Immature natural killer cell (primary cell): ENCODE data around the gene IFT122. TPM values are rescaled to one million over a fixed set of nuclear protein-coding genes. Genes with fewer than 3 reads are reported as not detected.
A peak's percentile ranks its signal among the peaks of the same experiment; 100 is the strongest.

Experiments
- DNase-seq, 3 donors: peaks; one replicate each; pipeline ENCODE4 v3.0.0; 2022; ENCODE audit warnings: mixed read lengths in 1 of 3
- H3K27ac Mint-ChIP-seq, 6 donors: one replicate each; pipeline ENCODE4 v1.8.0; 2020; ENCODE audit warnings: mixed read lengths in 6 of 6, mild to moderate bottlenecking in 5 of 6, inconsistent platforms in 4 of 6, moderate library complexity in 3 of 6
- H3K27me3 Mint-ChIP-seq, 3 donors: one replicate each; pipeline ENCODE4 v1.8.0; 2020 to 2021; ENCODE audit warnings: low read depth in 3 of 3, mild to moderate bottlenecking in 3 of 3, mixed read lengths in 3 of 3, moderate library complexity in 3 of 3, inconsistent platforms in 1 of 3
- H3K36me3 Mint-ChIP-seq, 3 donors: one replicate each; pipeline ENCODE4 v1.8.0; 2020; ENCODE audit warnings: mixed read lengths in 3 of 3, inconsistent platforms in 2 of 3, mild to moderate bottlenecking in 2 of 3
- H3K4me1 Mint-ChIP-seq, 2 donors: one replicate each; pipeline ENCODE4 v1.8.0; 2020; ENCODE audit warnings: inconsistent platforms in 2 of 2, mild to moderate bottlenecking in 2 of 2, mixed read lengths in 2 of 2, moderate library complexity in 1 of 2
- H3K4me3 Mint-ChIP-seq, 5 donors: one replicate each; pipeline ENCODE4 v1.8.0; 2020; ENCODE audit warnings: mild to moderate bottlenecking in 5 of 5, mixed read lengths in 5 of 5, inconsistent platforms in 3 of 5, moderate library complexity in 3 of 5
- H3K9me3 Mint-ChIP-seq, 6 donors: one replicate each; pipeline ENCODE4 v1.8.0; 2020; ENCODE audit warnings: mild to moderate bottlenecking in 6 of 6, mixed read lengths in 6 of 6, inconsistent platforms in 4 of 6, moderate library complexity in 3 of 6
- polyA plus RNA-seq, 3 donors: library from polyadenylated mRNA; unstranded; fragments of 300-500 nt; fragmentation: Illumina TruSeq; gene quantifications; one replicate each; pipeline ENCODE4 v1.2.3, GENCODE V29; 2021

Gene IFT122
- polyA plus RNA-seq, 3 donors from 2014 or later, result 5.7 to 7.0 (median 6.0) TPM

GRCh38 chr3:129421236-129421883 is 18.7 kb upstream of the IFT122 start:
- peaks cover 0 to 2% (median 2%) of the 10 kb centered on the region in 3 donors for H3K27me3 Mint-ChIP-seq
- H3K4me1 Mint-ChIP-seq, result no peaks in the 10 kb centered on the region
- no peak for DNase-seq
- peak overlapping the region in 1 of 6 donors; percentile 29 for H3K27ac Mint-ChIP-seq
- no peak overlapping the region for H3K4me3 Mint-ChIP-seq
- no peaks in the 10 kb centered on the region for H3K36me3 Mint-ChIP-seq
- H3K9me3 Mint-ChIP-seq, result no peaks in the 10 kb centered on the region

GRCh38 chr3:129421988-129422745 is 17.9 kb upstream of the IFT122 start:
- peaks cover under 1% of the 10 kb centered on the region in 2 donors for H3K4me1 Mint-ChIP-seq

GRCh38 chr3:129422897-129423296 is 17.1 kb upstream of the IFT122 start:
- DNase-seq, result no peak
- Mint-ChIP-seq H3K4me1 (peaks cover 6 to 8% of the 10 kb centered on the region in 2 donors), H3K4me3 (no peak overlapping the region), H3K9me3 (no peaks in the 10 kb centered on the region), H3K27ac (no peak overlapping the region), H3K27me3 (peaks cover 0 to 5% (median 3%) of the 10 kb centered on the region in 3 donors), H3K36me3 (no peaks in the 10 kb centered on the region)

More at GRCh38 chr3:129421988-129422745, 17.9 kb upstream of the IFT122 start:
- no peaks in the 10 kb centered on the region for H3K36me3 Mint-ChIP-seq
- peaks cover 0 to 5% (median 2%) of the 10 kb centered on the region in 3 donors for H3K27me3 Mint-ChIP-seq
- H3K9me3 Mint-ChIP-seq, result no peaks in the 10 kb centered on the region
- no peak overlapping the region for H3K27ac Mint-ChIP-seq
- H3K4me3 Mint-ChIP-seq, result no peak overlapping the region
- no peak for DNase-seq

GRCh38 chr3:129424185-129424841 is 15.7 kb upstream of the IFT122 start:
- no peak for DNase-seq
- Mint-ChIP-seq H3K4me1 (peaks cover 18 to 20% of the 10 kb centered on the region in 2 donors), H3K27me3 (peaks cover 4 to 10% (median 5%) of the 10 kb centered on the region in 3 donors), H3K36me3 (peaks cover 0 to 3% (median 0%) of the 10 kb centered on the region in 3 donors), H3K9me3 (no peaks in the 10 kb centered on the region), H3K4me3 (no peak overlapping the region), H3K27ac (no peak overlapping the region)

GRCh38 chr3:129425213-129425612 is 14.8 kb upstream of the IFT122 start:
- H3K4me3 Mint-ChIP-seq, result no peak overlapping the region
- H3K9me3 Mint-ChIP-seq, result no peaks in the 10 kb centered on the region
- DNase-seq, result no peak
- peaks cover 19 to 20% of the 10 kb centered on the region in 2 donors for H3K4me1 Mint-ChIP-seq
- H3K27me3 Mint-ChIP-seq, result peaks cover 4 to 9% (median 5%) of the 10 kb centered on the region in 3 donors
- H3K36me3 Mint-ChIP-seq, result peaks cover 0 to 3% (median 0%) of the 10 kb centered on the region in 3 donors
- H3K27ac Mint-ChIP-seq, result no peak overlapping the region

- H3K4me1 Mint-ChIP-seq, result peaks cover 19 to 20% of the 10 kb centered on the region in 2 donors
- H3K27me3 Mint-ChIP-seq, result peaks cover 4 to 9% (median 5%) of the 10 kb centered on the region in 3 donors
- no peak for DNase-seq
- H3K36me3 Mint-ChIP-seq, result peaks cover 0 to 3% (median 0%) of the 10 kb centered on the region in 3 donors
- no peak overlapping the region for H3K4me3 Mint-ChIP-seq
- H3K27ac Mint-ChIP-seq, result no peak overlapping the region
- H3K9me3 Mint-ChIP-seq, result no peaks in the 10 kb centered on the region
Measured at GRCh38 chr3:129425619-129426018, 14.4 kb upstream of the IFT122 start.

- Mint-ChIP-seq H3K4me3 (peak overlapping the region; percentile 83 to 89 (median 87)), H3K4me1 (peaks cover 28 to 39% of the 10 kb centered on the region in 2 donors), H3K27me3 (peaks cover 4 to 9% (median 5%) of the 10 kb centered on the region in 3 donors), H3K27ac (peak overlapping the region; percentile 16 to 85 (median 76)), H3K36me3 (peaks cover 4 to 15% (median 14%) of the 10 kb centered on the region in 3 donors), H3K9me3 (no peaks in the 10 kb centered on the region)
- no peak for DNase-seq
Measured at GRCh38 chr3:129428007-129428375, 12.0 kb upstream of the IFT122 start.

- H3K27me3 Mint-ChIP-seq, result peaks cover 4 to 9% (median 5%) of the 10 kb centered on the region in 3 donors
- peaks cover 5 to 19% (median 15%) of the 10 kb centered on the region in 3 donors for H3K36me3 Mint-ChIP-seq
- H3K4me1 Mint-ChIP-seq, result peaks cover 28 to 41% of the 10 kb centered on the region in 2 donors
Measured at GRCh38 chr3:129428376-129429079, 11.5 kb upstream of the IFT122 start, which contains the start of gene EFCAB12. Gene EFCAB12, minus strand, starts transcription at chr3:129428636. Its CDS starts 148 bp downstream, at chr3:129428488.

GRCh38 chr3:129429080-129429451 is 11.0 kb upstream of the IFT122 start:
- H3K27ac Mint-ChIP-seq, result peak overlapping the region; percentile 12 to 85 (median 76)
- no peak for DNase-seq
- H3K36me3 Mint-ChIP-seq, result peaks cover 10 to 24% (median 15%) of the 10 kb centered on the region in 3 donors
- peaks cover 31 to 44% of the 10 kb centered on the region in 2 donors for H3K4me1 Mint-ChIP-seq
- H3K27me3 Mint-ChIP-seq, result peaks cover 4 to 9% (median 4%) of the 10 kb centered on the region in 3 donors
- peak overlapping the region; percentile 83 to 89 (median 87) for H3K4me3 Mint-ChIP-seq
- no peaks in the 10 kb centered on the region for H3K9me3 Mint-ChIP-seq

More at GRCh38 chr3:129428376-129429079, 11.5 kb upstream of the IFT122 start, which contains the start of gene EFCAB12:
- H3K27ac Mint-ChIP-seq, result peak within 1 kb of the TSS; percentile 16 to 85 (median 76)
- H3K9me3 Mint-ChIP-seq, result no peaks in the 10 kb centered on the region
- DNase-seq, result peak; percentile 83 to 85 (median 84)
- peak within 1 kb of the TSS; percentile 83 to 89 (median 87) for H3K4me3 Mint-ChIP-seq

- Mint-ChIP-seq H3K27ac (peak overlapping the region in 2 of 6 donors; percentile 16 to 19), H3K27me3 (peaks cover 4 to 9% (median 4%) of the 10 kb centered on the region in 3 donors), H3K9me3 (no peaks in the 10 kb centered on the region), H3K4me3 (no peak overlapping the region), H3K4me1 (peaks cover 33 to 50% of the 10 kb centered on the region in 2 donors), H3K36me3 (peaks cover 13 to 27% (median 15%) of the 10 kb centered on the region in 3 donors)
- DNase-seq, result no peak
Measured at GRCh38 chr3:129429602-129430001, 10.4 kb upstream of the IFT122 start.

- Mint-ChIP-seq H3K4me3 (no peak overlapping the region), H3K9me3 (no peaks in the 10 kb centered on the region), H3K27me3 (peaks cover 4 to 6% (median 4%) of the 10 kb centered on the region in 3 donors), H3K4me1 (peaks cover 43 to 74% of the 10 kb centered on the region in 2 donors), H3K36me3 (peaks cover 21 to 43% (median 23%) of the 10 kb centered on the region in 3 donors), H3K27ac (peak overlapping the region in 4 of 6 donors; percentile 35 to 78 (median 44))
- DNase-seq, result peak in 1 of 3 donors; percentile 14
Measured at GRCh38 chr3:129432036-129432435, 8.0 kb upstream of the IFT122 start.

GRCh38 chr3:129432671-129433070 is 7.4 kb upstream of the IFT122 start:
- peak overlapping the region in 3 of 6 donors; percentile 35 to 59 (median 44) for H3K27ac Mint-ChIP-seq
- no peaks in the 10 kb centered on the region for H3K9me3 Mint-ChIP-seq
- H3K4me1 Mint-ChIP-seq, result peaks cover 40 to 75% of the 10 kb centered on the region in 2 donors
- no peak for DNase-seq
- no peak overlapping the region for H3K4me3 Mint-ChIP-seq
- H3K27me3 Mint-ChIP-seq, result peaks cover 2 to 6% (median 4%) of the 10 kb centered on the region in 3 donors
- H3K36me3 Mint-ChIP-seq, result peaks cover 21 to 47% (median 25%) of the 10 kb centered on the region in 3 donors

- peaks cover 39 to 75% of the 10 kb centered on the region in 2 donors for H3K4me1 Mint-ChIP-seq
- peaks cover 21 to 53% (median 29%) of the 10 kb centered on the region in 3 donors for H3K36me3 Mint-ChIP-seq
- H3K27ac Mint-ChIP-seq, result no peak overlapping the region
- no peak for DNase-seq
- H3K27me3 Mint-ChIP-seq, result peaks cover 0 to 1% (median under 1%) of the 10 kb centered on the region in 3 donors
- no peak overlapping the region for H3K4me3 Mint-ChIP-seq
- no peaks in the 10 kb centered on the region for H3K9me3 Mint-ChIP-seq
Measured at GRCh38 chr3:129433565-129433964, 6.5 kb upstream of the IFT122 start.
